Measurements from ENCODE around the gene CDC42. TPM values are rescaled to one million over a fixed set of nuclear protein-coding genes. Genes with fewer than 3 reads are reported as not detected.

Gene CDC42
- total and polyA plus RNA-seq, 2 of the 13 experiments (the other 11 are each of a cell fraction or from before 2014, with no cell fraction given), result 138 to 237 TPM

GRCh38 chr1:22026924-22027289 lies 25.6 kb upstream of the CDC42 start:
- no TSS peak for BruUV-seq (replicated peaks)
- 86% methylated on average over 3 of the region's 3 CpGs for WGBS (ENCODE audit: low lambda C conversion rate)
- Histone ChIP-seq H3K9me3 (ENCODE audit: low read length) (no peaks in the 10 kb centered on the region), H3K4me2 (ENCODE audit: low read depth, low read length) (no peak overlapping the region), H3K4me3 (replicated peaks in 1 of 3; ENCODE audit: insufficient read depth in 1 of 3, low read depth in 2 of 3, low read length in 3 of 3) (no peak overlapping the region), H3K27ac (ENCODE audit: extremely low read length, insufficient read depth, low read length) (no peak overlapping the region), H3K4me1 (ENCODE audit: insufficient read depth, low read length) (peaks cover 44% of the 10 kb centered on the region), H4K20me1 (ENCODE audit: insufficient read depth, low read length) (no peaks in the 10 kb centered on the region), H2AFZ (ENCODE audit: low read length) (no peak overlapping the region), H3K9ac (ENCODE audit: insufficient read depth, low read depth, low read length) (no peak overlapping the region), H3K79me2 (ENCODE audit: insufficient read depth, low read length) (peaks cover 5% of the 10 kb centered on the region), H3K27me3 (ENCODE audit: control insufficient read depth in 1 of 2, insufficient read depth in 2 of 2, low read length in 2 of 2) (no peaks in the 10 kb centered on the region; a peak in 1 of 5 replicates), H3K36me3 (replicated peaks in 1 of 2; ENCODE audit: control insufficient read depth in 1 of 2, insufficient read depth in 2 of 2, low read length in 2 of 2) (no peaks in the 10 kb centered on the region)
- TF ChIP-seq YEATS4 (CRISPR knock-in tag; IDR thresholded peaks at IDR 0.05; ENCODE audit: borderline replicate concordance) (no peak), ZBTB25 (CRISPR knock-in tag; IDR thresholded peaks at IDR 0.05) (no peak), GMEB1 (CRISPR knock-in tag; IDR thresholded peaks at IDR 0.05; ENCODE audit: borderline replicate concordance) (no peak), BHLHE40 (IDR thresholded peaks at IDR 0.05; ENCODE audit: low read length) (no peak), HNRNPL (IDR thresholded peaks at IDR 0.05; ENCODE audit: low read depth, low read length) (no peak), MTA1 (CRISPR knock-in tag; IDR thresholded peaks at IDR 0.05; ENCODE audit: borderline replicate concordance) (no peak), ZNF747 (CRISPR knock-in tag; IDR thresholded peaks at IDR 0.05; ENCODE audit: borderline replicate concordance) (no peak)
- ATAC-seq (no peak), DNase-seq (ENCODE audit: low spot score) (no peak), FAIRE-seq (no peak)
- in situ Hi-C loops (cut with HindIII; ENCODE audit: extremely low pct_ligation_motif_present, low pct_unique_long_range_greater_than_20kb), result no loop called here
- CTCF ChIA-PET (ENCODE audit: low intra/inter-chr PET ratio, low total read pairs), result no interaction called here
- POLR2A ChIA-PET, result interaction anchor here (1.0 kb wide), 1 partner anchor 12 kb away, joined by 5 read pairs; no protein-coding TSS in a partner anchor
- intact Hi-C loops (cut with micrococcal nuclease; ENCODE audit: unreplicated experiment), result no loop called here

Data from HepG2 (cell line).